MM.1S (cell line): Measurements from ENCODE around the gene CACNG4.

Experiments used
- EZH2phosphoT487 ChIP-seq: fragments of 300-600 bp; sonication (generic); IDR thresholded peaks from 2 replicates; pipeline ENCODE4 v1.6.1; 2018; ENCODE audit warnings: antibody characterized with exemption, low read length
- TF ChIP-seq, protein P1 (sequence below): fragments of 300-600 bp; sonication (generic); IDR thresholded peaks from 2 replicates; pipeline ENCODE4 v1.5.1; 2016; ENCODE audit warnings: antibody characterized with exemption, low read length, mixed read lengths

DNA sequence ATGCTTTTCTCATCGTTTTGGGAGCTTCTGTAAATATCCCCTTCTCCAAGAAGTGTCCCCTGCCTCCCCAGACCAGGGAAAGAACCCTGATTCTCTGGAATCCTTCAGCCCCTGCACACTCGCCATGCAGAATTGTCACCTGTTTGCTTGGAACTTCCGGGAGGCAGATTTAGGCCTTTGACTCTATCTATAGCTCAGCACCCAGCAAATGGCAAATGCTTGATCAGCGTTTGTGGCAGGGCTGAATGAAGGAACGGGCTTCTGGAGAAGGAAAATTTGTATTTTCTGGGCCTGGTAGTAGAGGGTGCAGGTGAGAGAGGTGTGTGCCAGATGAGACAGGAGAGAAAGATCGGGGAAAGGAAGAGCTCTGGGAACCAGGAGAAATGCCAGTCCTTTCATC is 18.3 kb upstream of the CACNG4 start:
- TF ChIP-seq, protein P1, sequence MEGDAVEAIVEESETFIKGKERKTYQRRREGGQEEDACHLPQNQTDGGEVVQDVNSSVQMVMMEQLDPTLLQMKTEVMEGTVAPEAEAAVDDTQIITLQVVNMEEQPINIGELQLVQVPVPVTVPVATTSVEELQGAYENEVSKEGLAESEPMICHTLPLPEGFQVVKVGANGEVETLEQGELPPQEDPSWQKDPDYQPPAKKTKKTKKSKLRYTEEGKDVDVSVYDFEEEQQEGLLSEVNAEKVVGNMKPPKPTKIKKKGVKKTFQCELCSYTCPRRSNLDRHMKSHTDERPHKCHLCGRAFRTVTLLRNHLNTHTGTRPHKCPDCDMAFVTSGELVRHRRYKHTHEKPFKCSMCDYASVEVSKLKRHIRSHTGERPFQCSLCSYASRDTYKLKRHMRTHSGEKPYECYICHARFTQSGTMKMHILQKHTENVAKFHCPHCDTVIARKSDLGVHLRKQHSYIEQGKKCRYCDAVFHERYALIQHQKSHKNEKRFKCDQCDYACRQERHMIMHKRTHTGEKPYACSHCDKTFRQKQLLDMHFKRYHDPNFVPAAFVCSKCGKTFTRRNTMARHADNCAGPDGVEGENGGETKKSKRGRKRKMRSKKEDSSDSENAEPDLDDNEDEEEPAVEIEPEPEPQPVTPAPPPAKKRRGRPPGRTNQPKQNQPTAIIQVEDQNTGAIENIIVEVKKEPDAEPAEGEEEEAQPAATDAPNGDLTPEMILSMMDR, result no peak
- TF ChIP-seq EZH2phosphoT487, result no peak
